GM18520 (cell line): Measurements from ENCODE around the gene CRB3.
"Not testable (repeated sequence)": the region's sequence is repeated elsewhere in the genome, so short reads cannot be mapped to it uniquely, and the experiment has no call there.

Source experiments
- ATAC-seq: cut with Tn5 transposase; IDR thresholded peaks from one replicate; pipeline ENCODE4 v1.9.1; 2021; ENCODE audit not compliant: unreplicated experiment

CRB3 gene

DNA sequence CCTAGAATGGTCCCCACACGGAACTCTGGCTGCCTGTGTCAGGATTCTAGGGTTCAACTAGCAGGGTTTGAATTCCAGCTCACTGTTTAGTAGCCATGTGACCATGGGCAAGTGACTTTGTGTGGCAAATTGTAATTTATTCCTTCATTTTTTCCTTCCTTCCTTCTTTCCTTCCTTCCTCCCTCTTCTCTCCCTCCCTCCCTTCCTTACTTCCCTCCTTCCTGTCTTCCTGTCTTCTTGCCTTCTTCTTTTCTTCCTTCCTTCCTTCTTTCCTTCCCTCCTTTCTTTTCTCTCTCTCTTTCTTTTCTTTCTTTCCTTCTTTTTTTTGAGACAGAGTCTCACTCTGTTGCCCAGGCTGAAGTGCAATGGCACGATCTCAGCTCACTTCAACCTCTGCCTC, 26.1 kb downstream of the CRB3 start:
- ATAC-seq, result no peak

DNA sequence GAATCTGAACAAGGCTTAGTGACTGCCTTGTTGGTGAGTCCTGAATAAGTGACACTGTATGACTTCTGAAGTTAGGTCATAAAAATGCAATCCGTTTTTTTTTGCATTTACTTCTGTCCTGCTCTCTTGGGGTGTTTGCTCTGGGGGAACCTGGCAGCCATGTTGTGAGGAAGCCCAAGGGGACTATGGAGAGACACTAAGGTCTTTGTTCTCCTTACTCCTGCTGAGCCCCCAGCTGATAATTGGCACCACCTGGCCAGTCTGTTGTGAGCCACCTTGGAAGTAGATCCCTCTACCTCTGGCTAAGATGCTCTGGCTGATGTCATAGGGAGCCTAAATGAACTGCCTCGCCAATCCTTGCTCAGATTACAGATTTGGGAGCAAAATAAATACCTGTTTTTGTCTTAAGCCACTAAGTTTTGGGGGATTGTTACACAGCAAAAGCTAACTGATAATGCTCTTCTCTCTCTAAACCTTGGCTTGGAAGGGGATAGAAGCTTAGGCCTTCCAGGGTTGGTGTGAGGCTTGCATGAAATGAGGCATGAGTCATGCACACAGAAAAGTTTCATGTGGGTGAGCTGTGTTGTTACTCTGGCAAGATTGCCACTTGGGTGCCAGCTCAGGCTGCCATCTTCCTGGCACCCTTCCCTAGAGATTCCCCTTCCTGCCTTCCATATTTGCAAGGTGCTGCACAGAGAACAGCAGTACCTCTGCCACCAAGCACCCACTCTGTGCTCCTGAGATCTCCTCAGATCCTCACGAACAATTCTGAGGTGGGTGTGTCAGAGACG, 27.9 kb downstream of the CRB3 start:
- no peak for ATAC-seq

DNA sequence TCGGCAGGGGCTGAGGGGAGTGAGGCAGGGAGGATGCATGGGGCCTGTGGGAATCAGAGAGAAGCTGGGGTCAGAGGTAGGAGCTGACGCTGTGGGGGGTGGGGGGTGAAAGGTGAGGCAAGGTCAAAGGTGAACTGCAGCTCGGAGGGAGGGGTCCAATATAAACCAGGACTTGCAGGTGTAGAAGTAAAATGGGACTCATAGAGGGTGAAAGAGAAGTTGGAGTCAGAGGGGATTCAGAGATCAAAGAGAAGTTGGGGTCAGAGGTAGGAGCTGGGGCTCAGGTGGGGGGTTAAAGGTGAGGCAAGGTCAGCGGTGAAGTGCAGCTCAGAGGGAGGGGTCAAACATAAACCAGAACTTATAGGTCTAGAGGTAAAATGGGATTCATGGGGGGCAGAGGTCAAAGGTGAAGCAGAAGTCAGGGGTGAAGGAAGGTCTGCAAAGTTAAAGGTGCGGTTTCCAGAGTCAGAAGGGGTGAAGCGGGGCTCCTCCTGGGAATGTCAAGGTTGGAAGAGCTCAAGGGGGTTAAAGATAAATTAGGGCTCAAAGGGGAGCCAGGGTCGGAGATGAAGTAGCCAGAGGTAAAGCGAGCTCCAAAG, 30.5 kb downstream of the CRB3 start:
- ATAC-seq, result no peak

DNA sequence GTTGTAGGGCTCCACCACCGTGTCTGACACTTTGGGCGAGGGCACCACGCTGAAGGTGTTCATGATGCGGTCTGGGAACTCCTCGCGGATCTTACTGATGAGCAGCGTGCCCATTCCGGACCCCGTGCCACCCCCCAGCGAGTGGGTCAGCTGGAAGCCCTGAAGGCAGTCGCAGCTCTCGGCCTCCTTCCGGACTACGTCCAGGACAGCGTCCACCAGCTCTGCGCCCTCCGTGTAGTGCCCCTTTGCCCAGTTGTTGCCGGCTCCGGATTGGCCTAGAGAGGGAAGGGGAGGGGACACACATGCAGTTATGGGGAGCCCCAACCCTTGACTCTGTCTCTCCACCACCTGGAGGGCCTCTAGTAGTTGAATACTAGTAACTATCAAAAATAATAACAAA, 31.9 kb downstream of the CRB3 start:
- no peak for ATAC-seq

DNA sequence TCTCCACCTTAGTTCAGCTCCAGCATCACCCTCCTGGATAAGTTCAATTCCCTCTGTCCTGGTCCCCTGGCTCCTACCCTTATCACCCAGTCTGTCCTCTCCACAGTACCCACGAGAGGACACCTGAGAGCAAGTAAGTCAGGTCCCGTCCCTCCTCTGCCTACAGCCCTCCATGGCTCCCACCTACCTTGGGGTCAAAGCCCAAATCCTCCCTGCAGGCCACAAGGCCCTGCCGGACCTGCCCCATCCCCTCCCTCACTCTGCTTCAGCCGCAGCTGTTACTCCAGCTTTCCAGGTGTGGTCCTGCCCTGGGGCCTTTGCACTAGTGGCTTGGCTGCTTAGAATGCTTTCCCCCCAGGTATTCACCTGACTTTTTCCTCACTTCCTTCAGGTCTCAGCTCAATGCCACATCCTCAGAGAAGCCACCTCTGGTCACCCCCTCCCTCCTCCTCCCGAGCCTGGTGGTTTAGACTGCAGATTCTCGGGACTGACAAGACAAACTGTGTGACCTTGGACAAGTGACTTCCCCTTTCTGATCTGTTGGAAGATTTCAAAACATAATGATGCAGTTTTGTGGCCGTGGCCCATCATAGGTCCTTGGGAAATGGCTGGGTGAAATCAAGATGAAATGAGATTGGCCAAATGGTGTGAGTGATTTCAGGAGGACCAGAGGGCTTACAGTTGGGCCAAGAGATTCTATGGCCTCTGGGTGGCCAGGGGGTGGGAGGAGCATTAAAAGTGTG, 34.4 kb downstream of the CRB3 start:
- no peak for ATAC-seq

DNA sequence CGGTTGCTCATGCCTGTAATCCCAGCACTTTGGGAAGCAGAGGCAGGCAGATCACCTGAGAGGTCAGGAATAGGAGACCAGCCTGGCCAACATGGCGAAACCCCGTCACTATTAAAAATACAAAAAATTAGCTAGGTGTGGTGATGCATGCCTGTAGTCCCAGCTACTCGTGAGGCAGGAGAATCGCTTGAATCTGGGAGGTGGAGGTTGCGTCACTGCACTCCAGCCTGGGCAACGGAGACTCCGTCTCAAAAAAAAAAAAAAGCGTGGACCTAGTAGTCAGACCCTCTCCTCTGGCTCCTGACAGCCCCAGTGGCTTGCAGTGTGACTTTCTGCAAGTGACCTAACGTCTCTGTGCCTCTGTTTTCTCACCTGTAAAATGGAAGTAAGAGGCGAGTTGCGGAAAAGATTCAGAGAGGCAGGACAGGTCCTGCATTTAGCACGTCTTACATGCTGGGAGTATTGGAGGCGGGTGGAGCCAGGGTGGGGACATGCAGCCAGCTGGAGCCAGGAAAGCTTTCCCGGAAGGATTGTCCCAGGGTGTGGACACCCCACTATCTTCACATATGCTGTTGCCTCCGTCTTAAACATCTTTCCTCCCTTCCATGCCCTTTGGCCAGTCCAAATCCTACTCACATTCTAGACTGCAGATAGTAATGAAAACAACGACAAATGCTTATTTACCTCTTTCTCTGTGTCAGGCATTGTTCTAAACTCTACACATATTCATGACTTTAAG, 35.1 kb downstream of the CRB3 start:
- no peak for ATAC-seq

DNA sequence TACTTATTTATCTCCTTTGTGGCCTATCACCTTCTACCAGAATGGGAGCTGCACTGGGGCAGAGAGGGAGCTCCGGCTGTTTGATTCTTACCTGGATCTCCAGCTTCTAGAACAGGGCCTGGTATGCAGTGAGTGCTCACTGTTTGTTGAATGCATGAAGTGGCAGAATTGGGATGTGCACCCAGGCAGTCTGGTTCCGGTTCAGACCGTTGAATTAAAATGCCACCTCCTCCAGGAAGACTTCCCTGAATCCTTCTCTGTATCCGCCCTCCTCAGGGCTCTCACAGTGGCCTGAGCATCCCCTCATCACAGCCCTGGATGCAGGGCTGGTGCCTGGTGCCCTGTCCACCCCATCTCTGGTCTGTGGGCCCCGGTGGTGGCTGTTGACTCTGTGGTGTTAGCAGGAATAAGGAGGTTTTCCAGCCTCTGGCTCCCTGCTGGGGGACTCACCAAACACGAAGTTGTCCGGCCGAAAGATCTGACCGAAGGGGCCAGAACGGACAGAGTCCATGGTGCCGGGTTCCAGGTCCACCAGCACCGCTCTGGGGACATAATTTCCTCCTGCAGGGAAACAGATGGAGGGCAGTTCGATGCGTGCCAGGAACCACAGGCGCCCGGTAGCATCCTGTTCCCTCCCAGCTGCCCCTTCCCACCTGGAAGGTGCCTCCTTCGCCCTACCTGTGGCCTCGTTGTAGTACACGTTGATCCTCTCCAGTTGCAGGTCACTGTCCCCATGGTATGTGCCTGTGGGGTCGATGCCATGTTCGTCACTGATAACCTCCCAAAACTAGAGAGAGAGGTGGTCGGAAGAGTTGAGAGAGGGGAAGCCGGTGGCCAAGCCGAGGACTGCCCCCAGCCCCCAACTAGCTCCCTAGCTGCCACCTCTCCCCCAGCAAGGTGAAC, 37.0 kb downstream of the CRB3 start:
- ATAC-seq, result no peak

DNA sequence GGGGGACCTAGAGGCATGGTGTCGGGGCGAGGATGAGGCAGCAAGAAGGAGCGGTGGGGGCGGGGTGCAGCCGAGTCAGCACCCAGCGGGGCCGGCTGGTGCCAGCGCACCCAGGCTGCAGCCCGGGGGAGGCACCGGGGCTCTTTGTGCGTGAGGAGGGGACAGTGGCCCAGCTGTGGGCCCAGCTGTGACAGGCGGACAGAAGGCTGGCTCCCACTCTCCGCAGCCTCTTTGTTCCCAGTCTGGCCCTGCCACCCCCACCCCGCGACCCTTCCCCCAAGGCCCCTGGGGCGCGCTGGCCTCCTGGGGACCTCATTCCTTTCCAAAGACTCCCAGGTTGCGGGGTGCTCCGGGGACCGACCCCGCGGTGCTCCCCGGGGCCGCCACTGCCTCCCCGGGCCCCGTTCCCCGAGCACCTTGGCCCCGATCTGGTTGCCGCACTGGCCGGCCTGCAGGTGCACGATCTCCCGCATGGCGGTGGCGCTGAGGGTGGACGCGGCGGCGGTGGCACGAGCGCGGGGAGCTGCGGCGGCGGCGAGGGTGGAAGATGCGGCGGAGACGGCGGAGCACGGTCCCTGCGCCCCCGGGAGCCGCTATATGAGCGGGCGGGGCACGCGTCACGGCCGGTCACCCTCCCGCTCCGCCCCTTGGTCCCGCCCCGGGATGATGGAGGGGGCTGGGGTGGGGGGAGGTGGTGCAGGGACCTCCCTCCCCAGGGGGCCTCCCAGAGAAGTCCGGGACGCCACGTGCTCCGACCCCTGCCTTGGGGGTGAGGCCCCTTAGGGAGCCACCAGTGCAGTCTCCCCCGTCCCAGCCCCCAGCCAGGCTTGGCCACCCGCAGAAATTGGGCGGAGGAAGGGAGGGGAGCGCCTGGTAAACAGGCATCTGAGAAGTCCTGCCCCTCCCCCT, 37.9 kb downstream of the CRB3 start, which contains the start of gene TUBB4A:
Gene TUBB4A (minus strand): TSS at position 570 of the 909 bp plus-strand sequence. CDS start 97 bp downstream, at position 473.
- no peak for ATAC-seq

DNA sequence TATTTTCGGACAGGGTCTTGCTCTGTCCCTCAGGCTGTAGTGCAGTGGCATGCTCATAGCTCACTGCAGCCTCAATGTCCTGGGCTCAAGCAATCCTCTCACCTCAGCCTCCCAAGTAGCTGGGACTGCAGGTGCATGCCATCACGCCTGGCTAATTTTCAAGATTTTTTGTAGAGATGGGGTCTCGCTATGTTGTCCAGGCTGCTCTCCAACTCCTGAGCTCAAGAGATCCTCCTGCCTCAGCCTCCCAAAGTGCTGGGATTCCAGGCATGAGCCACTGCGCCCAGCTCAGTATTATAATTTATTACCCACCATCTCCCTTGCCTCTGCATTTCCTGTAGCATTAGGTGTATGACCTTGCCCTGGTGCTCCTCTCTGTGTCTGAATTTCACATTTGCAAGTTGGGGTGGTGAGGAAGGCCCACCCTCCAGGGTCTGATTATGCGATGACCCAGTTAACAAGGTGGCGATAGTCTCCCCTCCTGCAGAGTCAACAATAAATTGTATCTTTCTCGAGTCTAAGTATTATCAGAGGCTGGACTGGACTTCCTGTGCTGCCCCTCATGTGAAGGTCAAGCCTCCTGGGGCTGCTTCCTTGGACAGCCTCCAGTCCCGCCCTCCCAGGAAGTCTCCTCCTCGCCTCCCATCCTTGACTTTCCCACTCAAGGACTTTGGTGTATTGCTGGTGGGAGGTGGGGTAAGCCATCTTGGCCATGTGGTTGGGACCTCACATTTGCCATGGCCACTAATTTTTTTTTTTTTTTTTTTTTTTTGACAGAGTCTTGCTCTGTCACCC, 39.5 kb downstream of the CRB3 start:
- ATAC-seq, result no peak

DNA sequence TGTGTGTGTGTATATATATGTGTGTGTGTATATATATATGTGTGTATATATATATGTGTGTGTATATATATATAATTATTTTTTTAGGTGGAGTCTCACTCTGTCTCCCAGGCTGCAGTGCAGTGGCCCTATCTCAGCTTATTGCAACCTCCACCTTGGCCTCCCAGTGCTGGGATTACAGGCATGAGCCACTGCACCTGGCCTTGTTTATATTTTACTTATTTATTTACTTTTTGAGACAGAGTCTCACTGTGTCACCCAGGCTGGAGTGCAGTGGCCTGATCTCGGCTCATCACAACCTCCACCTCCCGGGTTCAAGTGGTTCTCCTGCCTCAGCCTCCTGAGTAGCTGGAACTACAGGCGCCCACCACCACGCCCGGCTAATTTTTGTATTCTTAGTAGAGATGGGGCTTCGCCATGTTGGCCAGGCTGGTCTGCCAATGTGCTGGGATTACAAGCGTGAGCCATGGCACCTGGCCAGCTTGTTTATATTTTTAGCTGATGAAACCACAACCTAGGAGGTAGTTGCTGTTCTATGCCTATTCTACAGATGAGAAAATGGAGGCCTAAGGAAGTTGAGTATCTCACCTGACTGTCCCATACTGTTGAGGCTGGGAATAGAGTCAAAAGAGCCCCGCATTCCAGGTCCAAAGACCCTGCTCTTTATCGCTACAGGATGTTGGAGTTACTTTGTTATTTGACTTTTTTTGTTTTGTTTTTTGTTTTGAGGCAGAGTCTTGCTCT, 44.1 kb downstream of the CRB3 start:
- ATAC-seq, result not testable (repeated sequence)

DNA sequence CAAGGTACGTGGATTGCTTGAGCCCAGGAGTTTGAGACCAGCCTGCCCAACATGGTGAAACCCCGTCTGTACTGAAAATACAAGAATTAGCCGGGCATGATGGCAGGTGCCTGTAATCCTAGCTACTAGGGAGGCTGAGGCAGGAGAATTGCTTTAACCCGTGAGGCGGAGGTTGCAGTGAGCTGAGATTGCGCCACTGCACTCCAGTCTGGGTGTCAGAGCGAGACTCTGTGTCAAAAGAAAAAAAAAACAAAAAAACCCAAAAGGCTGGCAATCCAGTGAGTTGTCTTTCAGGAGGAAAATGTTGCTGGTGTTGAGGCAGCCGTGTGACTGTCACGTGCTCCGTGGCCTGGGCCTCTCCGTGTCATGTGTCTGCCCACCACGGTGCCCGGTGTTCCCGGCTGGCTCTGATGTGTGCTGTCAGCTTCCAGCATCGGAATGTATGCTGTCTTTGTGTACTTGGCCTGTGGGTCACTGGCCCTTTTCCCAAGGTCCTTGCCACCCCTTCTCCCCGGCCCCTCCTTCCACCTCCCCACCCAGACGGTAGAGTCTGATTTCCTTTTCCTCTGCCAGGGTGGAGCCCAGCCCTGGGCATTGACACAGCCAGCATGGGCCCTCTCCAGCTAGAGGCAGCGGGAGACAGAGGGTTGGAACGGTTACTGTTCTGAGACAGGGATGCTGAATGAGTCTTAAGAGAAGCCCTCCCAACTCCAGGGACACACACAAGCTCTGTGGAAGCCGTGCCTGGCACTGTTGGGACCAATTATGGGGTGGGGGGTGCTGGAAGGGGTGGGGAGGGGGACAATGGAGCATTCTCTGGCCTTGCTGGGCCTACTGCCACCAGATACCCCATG, 45.3 kb downstream of the CRB3 start:
- no peak for ATAC-seq

DNA sequence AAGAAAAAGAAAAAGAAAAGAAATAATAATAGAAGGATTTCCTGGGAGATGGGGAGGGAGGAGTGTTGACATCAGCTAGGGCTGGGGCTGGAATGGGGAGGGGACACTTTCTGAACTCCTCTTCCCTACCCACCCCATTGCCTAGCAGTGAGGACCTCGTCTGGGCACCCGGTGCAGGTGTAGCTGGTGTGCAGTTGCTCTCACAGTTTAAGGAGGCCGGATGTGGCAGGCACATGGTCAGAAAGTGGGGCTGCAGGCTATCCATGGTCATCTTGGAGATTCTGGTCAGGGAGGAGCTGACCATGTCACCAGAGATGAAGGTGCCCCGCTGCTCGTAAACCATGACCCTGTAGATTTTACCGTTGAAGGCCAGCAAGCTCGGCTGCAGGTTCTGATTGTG, 46.5 kb downstream of the CRB3 start:
- no peak for ATAC-seq

DNA sequence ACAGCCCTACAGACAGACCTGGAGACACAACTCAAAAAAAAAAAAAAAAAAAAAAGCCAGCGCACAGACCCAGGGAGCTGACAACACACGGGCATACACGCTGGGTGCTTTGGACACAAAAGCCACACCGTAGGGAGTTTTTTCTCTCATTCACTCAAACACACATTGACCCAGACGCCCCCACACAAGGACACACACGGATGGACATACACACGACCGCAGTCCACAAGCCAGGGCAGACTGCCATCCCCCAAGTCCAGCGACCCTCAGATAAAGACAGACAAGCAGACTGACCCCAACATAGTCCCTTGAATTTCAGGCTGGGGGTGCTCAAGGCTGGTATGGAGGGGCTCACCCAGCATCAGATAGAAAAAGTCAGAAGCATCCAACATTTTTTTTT, 50.0 kb downstream of the CRB3 start:
- ATAC-seq, result no peak

DNA sequence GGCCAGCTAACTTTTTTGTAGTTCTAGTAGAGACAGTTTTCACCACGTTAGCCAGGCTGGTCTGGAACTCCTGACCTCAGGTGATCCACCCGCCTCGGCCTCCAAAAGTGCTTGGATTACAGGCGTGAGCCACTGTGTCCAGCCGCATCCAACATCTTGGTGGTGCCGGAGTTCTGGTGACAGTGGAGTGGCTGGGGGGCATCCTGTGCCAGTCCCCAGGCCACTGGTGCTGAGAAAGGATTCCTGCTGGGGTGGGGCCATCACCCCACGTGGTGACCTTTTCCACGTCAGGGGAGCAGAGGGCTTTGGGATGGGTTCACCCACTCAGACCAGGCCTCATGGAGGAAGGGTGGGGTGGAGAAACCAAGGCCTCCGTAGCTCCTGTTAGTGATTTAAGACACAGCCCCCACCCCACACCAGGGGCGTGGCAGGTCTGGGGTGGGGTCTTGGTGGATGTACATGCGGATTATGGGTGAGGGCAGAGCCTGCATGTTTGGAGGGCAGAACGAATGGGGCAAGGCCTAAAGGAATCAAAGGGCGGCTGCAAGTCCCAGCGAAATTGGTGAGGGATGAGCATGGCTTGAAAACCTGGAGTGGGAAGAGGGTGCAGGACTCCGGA, 51.0 kb downstream of the CRB3 start:
- no peak for ATAC-seq

DNA sequence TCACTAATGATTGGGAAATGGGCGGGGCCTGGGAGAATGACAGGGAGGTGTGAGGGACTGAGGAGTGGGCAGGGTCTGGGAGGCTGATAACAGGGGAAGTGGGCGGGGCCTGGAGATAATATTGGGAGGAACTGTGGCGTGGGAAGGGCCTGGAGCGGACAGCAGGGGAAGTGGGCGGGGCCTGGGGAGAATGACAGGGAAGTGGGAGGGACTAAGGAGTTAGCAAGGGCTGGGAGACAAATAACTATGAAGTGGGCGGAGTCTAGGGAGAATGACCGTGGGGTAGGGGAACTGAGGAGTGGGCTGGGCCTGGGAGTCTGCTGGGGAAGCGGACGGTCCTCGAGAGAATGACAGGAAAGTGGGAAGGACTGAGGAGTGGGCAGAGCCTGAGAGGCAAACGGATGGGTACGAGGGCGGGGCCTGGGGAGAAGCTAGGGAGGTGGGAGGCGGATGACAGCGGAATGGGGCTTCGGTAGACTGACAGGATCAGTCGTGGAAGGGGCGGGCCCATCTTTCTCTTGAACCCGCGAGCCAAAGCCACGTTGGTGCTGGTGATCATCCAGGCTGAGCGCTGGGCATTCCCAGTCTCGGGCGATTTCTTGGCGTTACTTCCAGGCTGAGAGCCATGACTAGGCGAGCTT, 52.1 kb downstream of the CRB3 start:
- ATAC-seq, result no peak
